Measurements from ENCODE around the gene OR51A2.
A peak's percentile ranks its signal among the peaks of the same experiment; 100 is the strongest.
"Not testable (repeated sequence)": the region's sequence is repeated elsewhere in the genome, so short reads cannot be mapped to it uniquely, and the experiment has no call there.

Gene OR51A2

DNA sequence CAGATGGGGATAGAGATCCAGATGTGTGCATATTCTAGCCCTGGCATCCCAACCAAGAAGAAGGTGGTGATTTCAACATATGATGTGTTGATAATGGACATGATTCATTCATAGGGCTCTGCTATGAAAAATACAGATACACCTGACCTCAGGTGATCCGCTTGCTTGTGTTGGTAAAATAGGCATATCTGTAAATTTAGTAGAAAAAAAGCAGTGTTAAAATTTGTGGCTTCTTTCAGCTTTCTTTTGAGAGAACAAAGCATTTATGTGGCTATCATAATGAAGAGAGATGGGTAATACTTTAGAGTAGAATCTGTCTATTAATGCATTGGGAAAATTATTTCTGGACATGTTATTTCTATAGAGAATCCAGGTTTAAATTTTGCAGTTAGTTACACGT is at the start of gene OR51A2:
OR51A2 (minus strand) TSS at position 101 of the 400 bp plus-strand sequence; CDS start at position 101, 0 bp downstream.
- not testable (repeated sequence) for DNase-seq (ENCODE audit: low spot score)

- peak; percentile 7 for DNase-seq (ENCODE audit: low spot score)
These were observed 49.1 kb upstream of the OR51A2 start for GRCh38 chr11:5004424-5005274.

GRCh38 chr11:4994551-4994950 is 39.0 kb upstream of the OR51A2 start, which contains the start of gene OR51L1:
Gene OR51L1 (plus strand): TSS chr11:4994851. CDS start chr11:4998983, 4,132 bp downstream.
- DNase-seq (ENCODE audit: low spot score), result no peak

GRCh38 chr11:4991060-4991459 is 35.5 kb upstream of the OR51A2 start:
- DNase-seq (ENCODE audit: low spot score), result no peak

GRCh38 chr11:4983841-4984240 is 28.3 kb upstream of the OR51A2 start:
- no peak for DNase-seq (ENCODE audit: low spot score)

- no peak for DNase-seq (ENCODE audit: low spot score)
These were observed 27.2 kb upstream of the OR51A2 start for GRCh38 chr11:4982678-4983077.

GRCh38 chr11:4979036-4979435 is 23.5 kb upstream of the OR51A2 start:
- DNase-seq (ENCODE audit: low spot score), result no peak

DNA sequence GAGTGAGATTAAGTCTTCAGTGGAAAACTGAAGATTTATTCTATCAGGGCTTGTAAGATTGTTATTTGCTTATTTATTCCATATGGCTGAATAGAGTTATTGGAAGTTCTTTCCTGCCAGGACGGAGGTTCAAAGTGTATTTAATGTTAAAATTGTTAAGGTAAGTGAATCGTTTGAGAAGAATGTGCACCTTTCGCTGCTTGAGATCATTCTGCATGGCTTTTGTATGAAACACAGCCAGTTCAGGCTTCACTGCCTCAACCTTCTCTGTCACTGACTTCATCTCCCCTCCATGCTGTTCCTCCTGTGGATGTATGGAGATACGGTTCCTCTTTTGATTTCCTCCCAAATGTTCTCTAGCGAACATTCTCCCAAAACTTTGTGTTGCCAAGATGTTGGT is 19.9 kb upstream of the OR51A2 start:
- no peak for DNase-seq (ENCODE audit: low spot score)

DNA sequence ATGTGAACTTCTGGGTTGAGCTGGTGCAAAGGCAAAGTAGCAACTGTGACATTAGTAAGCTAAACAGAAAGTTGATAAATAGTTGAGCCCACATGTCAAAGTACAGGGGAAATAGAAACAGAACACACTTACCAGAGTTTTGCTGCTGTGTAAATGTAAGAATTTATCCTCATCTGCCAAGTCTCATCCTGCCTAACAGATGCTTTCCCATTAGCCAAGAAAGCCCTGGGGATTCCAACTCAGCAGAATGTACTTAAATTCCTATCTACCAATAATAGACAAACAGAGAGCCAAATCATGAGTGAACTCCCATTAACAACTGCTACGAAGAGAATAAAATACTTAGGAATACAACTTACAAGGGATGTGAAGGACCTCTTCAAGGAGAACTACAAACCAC is 7.3 kb upstream of the OR51A2 start:
- DNase-seq (ENCODE audit: low spot score), result no peak

GRCh38 chr11:4960877-4961276 is 5.4 kb upstream of the OR51A2 start:
- DNase-seq (ENCODE audit: low spot score), result no peak

DNA sequence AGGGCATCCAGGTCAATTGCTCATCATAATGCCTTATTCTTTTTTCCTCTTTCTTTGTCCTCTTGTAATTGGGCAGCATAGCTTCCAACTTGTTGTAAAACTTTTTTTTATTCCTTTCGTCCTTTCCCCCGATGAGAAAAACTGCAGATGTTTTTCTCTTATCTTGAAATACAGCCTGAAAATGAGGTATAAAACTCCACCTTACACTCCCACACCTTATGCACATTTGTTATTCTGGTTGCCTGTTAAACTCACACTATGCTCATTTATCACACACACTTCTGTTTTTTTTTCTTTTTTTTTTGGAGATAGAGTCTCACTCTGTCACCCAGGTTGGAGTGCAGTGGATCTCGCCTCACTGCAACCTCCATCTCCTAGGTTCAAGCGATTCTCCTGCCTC is 1.9 kb upstream of the OR51A2 start:
- no peak for DNase-seq (ENCODE audit: low spot score)

GRCh38 chr11:4947505-4947904 is 8.0 kb downstream of the OR51A2 start, which contains the start of gene OR51A4:
Gene OR51A4 (minus strand): TSS chr11:4947605. CDS start chr11:4947100, 505 bp downstream.
- DNase-seq (ENCODE audit: low spot score), result no peak

- no peak for DNase-seq (ENCODE audit: low spot score)
These were observed 18.8 kb downstream of the OR51A2 start for GRCh38 chr11:4936745-4937144.

GRCh38 chr11:4932751-4933150 is 22.8 kb downstream of the OR51A2 start:
- no peak for DNase-seq (ENCODE audit: low spot score)

GRCh38 chr11:4926608-4927007 is 28.9 kb downstream of the OR51A2 start:
- no peak for DNase-seq (ENCODE audit: low spot score)

GRCh38 chr11:4924239-4924638 is 31.3 kb downstream of the OR51A2 start, which contains the start of gene OR51G1:
Gene OR51G1 (minus strand): TSS chr11:4924339. CDS start chr11:4924339, 0 bp downstream.
- DNase-seq (ENCODE audit: low spot score), result no peak

- DNase-seq (ENCODE audit: low spot score), result no peak
These were observed 33.2 kb downstream of the OR51A2 start for GRCh38 chr11:4922304-4922703.

GRCh38 chr11:4921796-4922195 is 33.7 kb downstream of the OR51A2 start:
- no peak for DNase-seq (ENCODE audit: low spot score)

DNA sequence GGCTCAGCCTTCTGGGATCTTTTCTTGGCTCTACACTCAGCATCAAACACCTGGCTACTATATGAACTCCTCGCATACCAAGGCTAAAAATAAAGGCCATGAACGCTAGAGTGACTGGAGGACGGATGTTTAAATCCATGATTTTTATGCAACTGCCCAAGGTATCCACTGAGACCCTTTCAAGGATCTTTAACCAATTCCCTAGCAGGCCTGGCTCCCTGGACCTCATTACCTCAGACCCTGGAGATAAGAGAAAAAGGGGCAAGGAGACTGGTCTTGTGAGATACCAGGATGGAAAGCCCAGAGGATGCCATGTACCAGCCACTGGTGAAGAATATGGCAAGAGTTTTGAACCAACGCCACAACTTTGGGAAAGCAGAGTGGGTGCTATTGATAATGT is 36.3 kb downstream of the OR51A2 start, which contains the start of gene OR51G2:
OR51G2 (minus strand) TSS at position 101 of the 400 bp plus-strand sequence. CDS start 3,687 bp downstream, outside the sequence.
- DNase-seq (ENCODE audit: low spot score), result no peak

GRCh38 chr11:4916581-4916980 is 38.9 kb downstream of the OR51A2 start:
- DNase-seq (ENCODE audit: low spot score), result no peak

All from hematopoietic multipotent progenitor cell treated with erythropoietin and hydrocortisone succinate and interleukin-3 and kit ligand, for 15 days (in vitro differentiated cells).